Activated CD4-positive, alpha-beta T cell treated with anti-CD3 and anti-CD28 coated beads, Interleukin-2, amount 50 U/mL, for 4 hours (primary cell): ENCODE results near the gene SGIP1.
"Not testable (repeated sequence)": the region's sequence is repeated elsewhere in the genome, so short reads cannot be mapped to it uniquely, and the experiment has no call there.

Source experiments
- DNase-seq, 2 experiments: peaks; one replicate each; pipeline ENCODE4 v3.0.0-alpha.2; 2020

Gene SGIP1

DNA sequence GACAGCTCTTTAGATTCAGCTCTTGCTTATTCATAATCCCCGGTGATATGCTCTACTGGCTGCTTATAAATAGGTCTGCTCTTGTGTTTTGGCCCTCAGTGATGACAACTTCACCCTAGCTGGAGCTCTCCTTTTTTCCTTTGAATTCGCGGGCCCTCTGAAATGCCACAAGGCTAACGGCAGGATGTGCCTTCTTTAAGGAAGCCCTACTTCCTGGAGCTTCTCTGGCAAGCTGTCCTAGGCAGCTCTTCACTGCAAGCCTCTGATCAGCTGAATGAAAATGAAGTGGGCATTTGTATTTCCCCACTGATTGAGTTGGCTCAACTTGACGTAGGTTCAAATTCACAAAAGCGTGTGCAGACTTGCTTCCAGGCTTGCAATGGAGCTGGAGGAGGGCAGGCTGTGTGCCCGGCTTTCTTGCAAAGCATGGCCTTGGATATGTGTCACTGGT, 22.2 kb downstream of the SGIP1 start:
- no peak for DNase-seq

DNA sequence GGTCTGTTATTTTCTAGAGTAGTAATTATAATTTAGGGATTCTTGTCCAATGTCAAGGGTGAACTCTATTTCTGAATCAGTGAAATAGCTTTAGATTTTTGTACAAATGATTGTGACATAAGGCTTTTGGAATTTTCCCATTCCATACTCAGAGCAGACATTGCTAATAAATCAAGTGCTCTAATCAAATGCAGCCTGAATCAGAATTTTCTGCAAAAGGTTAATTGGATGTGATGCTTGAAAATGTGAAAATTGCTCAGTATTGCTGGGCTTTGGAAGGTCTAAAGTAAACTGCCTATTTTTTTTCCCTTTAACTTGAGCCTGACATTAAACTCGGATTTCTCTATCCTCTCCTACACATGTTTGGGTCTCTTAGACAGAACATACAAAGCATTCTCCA, 23.2 kb downstream of the SGIP1 start:
- no peak for DNase-seq

DNA sequence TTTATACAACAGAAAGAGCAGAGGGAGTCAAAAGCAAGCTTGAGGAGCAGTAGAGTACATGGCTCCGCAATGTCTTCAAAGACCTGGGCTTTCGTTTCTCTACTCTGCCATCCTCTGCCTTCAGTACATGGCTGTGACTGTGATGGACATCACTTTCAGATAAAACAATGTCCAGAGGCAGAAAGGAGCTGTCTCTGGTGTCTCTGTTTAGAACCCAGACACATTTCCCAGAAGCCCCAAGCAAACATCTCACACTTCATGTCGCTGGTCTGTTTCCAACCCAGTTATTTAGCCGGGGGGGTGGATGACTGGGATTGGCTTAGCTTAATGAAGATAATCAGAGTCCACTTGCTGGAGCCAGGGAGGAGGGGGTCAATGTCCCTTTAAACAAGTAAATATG, 25.6 kb downstream of the SGIP1 start:
- no peak for DNase-seq

- no peak for DNase-seq
These were observed 28.6 kb downstream of the SGIP1 start for GRCh38 chr1:66562561-66562960.

- no peak for DNase-seq
These were observed 29.3 kb downstream of the SGIP1 start for GRCh38 chr1:66563094-66563800.

DNA sequence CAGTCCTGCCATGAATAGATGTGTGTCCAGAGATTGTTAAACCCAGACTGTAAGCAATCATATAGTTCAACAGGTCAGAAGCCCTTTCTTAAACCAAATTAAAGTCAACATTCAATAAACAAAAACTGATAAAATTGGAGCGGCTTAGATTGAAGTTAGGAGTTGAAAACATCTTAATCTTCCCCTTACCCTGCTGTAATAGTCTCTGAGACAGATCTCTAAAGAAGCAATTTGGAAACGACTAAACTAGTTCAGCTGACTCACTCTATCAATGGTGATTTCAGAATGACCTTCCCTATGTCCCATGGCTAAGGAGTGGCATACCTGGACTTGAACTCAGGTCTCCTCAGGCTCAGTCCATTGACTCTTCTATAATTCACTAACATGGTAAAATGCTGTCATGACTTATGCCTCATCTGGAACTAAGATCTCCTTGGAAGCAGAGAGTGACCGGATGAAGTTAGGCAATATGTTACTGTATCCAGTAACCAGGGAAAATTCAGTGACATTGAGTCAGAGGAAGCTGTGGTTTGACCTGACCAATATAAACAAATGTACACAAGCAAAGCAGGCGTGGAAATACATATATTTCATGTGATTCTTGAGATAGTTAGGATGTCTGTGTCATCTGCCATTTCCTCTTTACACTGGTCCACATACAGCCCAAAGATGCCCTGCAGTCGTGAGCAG, 30.1 kb downstream of the SGIP1 start:
- no peak for DNase-seq

DNA sequence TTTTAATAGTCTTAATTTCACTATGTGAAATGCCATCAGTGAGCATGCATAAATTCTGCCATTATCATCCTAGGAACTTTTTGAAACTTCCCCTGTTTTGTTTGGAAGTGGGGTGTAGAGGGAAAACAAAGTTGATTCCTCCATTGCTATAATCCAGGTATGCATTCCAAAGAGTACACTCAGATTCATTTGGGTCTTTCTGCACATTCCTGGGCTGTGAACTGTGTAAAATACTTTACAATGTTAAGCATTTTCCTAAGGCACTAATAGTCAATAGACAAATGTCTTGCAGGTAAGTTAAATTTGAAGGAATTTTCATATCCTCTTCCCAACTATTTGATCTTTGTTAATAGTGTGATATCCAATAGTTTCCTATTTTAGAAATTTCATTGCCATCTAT, 36.2 kb downstream of the SGIP1 start:
- DNase-seq, result no peak

GRCh38 chr1:66571789-66572188, 37.8 kb downstream of the SGIP1 start:
- DNase-seq, result no peak

GRCh38 chr1:66575739-66576138, 41.8 kb downstream of the SGIP1 start:
- no peak for DNase-seq

- no peak for DNase-seq
These were observed 42.7 kb downstream of the SGIP1 start for GRCh38 chr1:66576645-66577044.

- DNase-seq, result no peak
These were observed 44.9 kb downstream of the SGIP1 start for GRCh38 chr1:66578841-66579240.

DNA sequence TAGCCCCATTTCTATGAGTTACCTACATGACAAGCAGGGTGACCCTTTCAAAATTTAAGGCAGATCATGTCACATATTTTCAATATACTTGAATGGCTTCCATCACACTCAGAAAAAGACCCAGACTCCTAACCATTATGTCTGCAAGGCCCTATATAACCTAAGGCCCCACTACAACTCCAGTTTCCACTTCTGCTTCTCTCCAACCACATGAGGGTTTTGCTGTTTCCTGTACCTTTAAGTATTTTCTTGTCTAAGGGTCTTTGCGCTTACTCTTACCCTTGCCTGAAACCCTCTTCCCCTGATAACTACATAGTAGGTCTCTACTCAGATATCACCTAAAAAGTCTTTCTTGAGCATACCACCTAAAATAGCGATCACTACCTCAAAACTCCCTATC, 46.1 kb downstream of the SGIP1 start:
- DNase-seq, result no peak

- no peak for DNase-seq
These were observed 49.1 kb downstream of the SGIP1 start for GRCh38 chr1:66583021-66583420.

- DNase-seq, result no peak
These were observed 51.0 kb downstream of the SGIP1 start for GRCh38 chr1:66585002-66585401.

GRCh38 chr1:66589326-66589725, 55.4 kb downstream of the SGIP1 start:
- DNase-seq, result no peak

- DNase-seq, result not testable (repeated sequence)
These were observed 58.2 kb downstream of the SGIP1 start for GRCh38 chr1:66592106-66592507.

- DNase-seq, result no peak
These were observed 62.2 kb downstream of the SGIP1 start for GRCh38 chr1:66596191-66596590.

DNA sequence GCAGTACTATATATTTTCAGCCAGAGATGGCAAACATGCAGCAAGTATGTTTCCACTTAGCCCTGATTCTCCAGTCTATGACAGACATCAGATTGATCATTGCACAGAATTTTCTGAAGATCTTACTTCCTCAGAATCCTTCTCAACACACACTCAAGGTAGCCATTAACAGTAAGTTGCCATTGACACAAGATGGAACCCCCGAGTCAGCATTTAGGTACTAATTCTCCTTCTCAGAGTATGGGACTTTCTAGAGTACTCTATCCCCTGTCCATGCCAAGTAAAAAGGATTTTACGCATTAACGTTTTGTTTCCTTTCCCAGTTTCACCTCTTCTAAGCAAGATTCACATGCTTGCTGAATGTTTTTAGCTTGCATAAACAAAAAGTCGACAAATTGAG, 63.5 kb downstream of the SGIP1 start:
- no peak for DNase-seq

DNA sequence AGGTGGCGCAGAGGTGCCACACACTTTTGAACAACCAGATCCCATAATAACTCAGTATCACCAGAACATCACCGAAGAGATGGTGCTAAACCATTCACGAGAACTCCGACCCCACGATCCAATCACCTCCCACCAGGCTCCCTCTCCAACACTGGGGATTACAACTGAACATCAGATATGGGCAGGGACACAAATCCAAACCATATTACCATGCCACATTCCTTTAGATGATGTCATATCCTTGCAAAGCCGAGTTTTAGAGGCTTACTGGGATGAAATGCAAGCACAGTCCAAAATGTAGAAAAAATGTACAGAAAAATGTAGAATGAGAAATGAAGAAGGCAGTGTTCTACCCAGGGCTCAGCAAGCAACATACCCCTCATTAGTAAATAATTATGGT, 64.7 kb downstream of the SGIP1 start:
- no peak for DNase-seq

GRCh38 chr1:66599346-66599745, 65.4 kb downstream of the SGIP1 start:
- no peak for DNase-seq

DNA sequence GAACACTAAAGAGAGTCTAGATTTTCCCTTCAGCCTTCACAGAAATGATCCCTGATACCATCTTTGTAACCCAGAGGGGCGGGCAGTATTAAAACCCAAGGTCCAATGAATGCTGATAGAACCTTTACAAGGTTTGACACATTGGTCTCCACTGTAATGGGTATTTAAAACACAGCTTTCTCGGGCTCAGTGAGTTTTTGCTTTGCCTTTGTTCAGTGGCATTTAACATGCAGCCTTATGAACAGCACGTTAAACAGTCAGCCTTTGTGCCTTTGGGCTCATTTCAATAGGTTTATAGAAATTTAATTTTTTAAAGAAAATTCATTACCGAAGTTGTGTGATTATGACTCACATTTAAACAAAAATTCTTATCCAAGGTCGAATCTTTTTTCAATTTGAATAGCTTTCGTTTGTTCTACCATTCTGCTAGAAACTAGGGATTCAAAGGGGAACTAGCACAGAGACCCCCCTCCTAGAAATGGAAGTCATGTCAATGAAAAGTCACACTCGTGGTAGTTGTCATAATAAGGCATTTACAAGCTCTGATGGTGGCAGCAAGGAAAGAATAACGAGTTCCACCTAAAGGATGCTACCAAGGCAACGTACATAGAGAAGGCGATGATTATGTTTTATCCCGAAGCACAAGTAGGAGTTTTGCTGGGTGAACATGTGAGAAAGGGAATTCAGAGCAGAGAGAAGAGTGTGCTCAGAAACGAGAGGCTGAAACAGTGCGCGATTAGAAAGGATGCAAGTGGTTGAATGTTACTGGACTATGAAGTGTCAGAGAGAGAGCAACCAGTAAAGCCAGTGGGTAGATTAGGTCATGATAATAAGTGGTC, 66.2 kb downstream of the SGIP1 start:
- no peak for DNase-seq

- no peak for DNase-seq
These were observed 71.6 kb downstream of the SGIP1 start for GRCh38 chr1:66605419-66605997.

DNA sequence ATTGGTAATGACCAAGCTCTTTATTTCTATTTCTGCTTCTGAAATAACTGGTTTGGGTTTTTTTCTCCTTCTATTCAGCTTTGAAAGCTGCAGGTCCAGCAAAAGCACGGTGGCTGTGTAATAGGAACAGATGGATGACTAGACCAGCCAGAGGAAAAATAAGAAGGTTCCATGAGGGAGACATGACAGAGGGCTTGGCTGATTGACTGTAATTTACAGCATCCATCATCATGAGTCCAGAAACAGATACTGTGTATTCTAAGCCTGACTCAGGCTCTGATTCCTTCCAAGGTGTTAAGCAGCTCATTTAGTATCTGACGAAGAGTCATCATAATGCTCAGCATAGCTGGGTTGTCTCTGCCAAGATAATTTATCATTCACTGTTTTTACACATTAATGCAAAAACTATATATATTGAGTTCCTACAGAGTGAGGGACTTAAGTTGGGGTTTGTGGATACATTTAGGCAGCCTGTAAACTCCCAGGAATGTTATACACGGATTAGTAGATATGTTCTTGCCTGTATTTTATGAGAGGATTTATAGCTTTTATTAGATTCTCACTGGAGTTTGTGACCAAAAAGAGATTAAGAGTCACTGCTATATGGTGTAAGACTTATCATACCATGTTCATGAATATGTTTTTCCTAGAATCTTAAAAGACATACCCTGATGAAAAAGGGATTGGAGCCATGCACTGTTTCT, 72.6 kb downstream of the SGIP1 start:
- DNase-seq, result no peak
